ENCODE data around the gene ABCA12.

ABCA12 gene

DNA sequence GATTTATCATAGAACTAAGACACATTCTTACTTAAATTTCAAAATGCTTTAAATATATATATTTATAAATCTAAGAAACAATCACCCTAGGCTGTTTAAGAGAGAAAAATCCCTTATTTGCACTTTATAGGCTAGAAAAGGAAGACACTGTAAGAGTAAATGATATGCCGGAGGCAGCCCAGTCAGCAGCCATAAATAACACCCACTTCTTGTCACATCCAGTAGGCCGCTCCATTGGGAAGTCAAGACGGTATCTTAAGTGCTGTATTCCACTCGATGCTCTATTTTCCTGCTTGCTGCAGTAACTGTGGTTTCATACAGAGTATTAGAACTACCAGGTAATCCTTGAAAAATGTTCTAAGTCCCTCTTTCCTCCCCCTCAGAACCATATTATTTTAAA, 57.9 kb downstream of the ABCA12 start:
- TF ChIP-seq, protein P1, sequence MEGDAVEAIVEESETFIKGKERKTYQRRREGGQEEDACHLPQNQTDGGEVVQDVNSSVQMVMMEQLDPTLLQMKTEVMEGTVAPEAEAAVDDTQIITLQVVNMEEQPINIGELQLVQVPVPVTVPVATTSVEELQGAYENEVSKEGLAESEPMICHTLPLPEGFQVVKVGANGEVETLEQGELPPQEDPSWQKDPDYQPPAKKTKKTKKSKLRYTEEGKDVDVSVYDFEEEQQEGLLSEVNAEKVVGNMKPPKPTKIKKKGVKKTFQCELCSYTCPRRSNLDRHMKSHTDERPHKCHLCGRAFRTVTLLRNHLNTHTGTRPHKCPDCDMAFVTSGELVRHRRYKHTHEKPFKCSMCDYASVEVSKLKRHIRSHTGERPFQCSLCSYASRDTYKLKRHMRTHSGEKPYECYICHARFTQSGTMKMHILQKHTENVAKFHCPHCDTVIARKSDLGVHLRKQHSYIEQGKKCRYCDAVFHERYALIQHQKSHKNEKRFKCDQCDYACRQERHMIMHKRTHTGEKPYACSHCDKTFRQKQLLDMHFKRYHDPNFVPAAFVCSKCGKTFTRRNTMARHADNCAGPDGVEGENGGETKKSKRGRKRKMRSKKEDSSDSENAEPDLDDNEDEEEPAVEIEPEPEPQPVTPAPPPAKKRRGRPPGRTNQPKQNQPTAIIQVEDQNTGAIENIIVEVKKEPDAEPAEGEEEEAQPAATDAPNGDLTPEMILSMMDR (IDR thresholded peaks at IDR 0.05; ENCODE audit: insufficient read depth, low read length, missing control alignments), result no peak
- ChIA-PET POLR2A (no interaction called here), CTCF (no interaction called here)
- DNase-seq (ENCODE audit: low read depth, low spot score), result no peak
- no peak overlapping the region for H3K4me3 ChIP-seq (ENCODE audit: low read depth, low read length)

DNA sequence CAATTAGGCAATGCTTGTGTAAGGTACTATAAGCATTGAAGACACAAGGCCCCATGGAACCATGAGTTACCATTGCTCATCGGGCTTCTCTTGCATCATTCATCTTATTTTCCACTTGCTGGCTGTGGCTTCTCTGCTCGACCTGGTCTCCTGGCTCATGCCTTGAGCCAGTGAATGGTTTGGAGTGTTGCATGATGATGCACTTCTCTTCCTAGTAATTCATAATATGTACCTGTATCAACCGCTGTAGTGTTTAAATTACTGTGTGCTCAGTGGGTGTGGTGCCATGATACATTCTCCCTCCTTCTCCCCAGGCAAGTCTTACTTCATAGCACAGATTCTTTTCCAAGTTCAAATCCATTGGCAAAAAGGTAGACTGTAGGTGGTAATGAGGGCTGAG, 66.8 kb downstream of the ABCA12 start:
- no peak for DNase-seq (ENCODE audit: low read depth, low spot score)
- POLR2A ChIA-PET, result no interaction called here
- H3K4me3 ChIP-seq (ENCODE audit: low read depth, low read length), result no peak overlapping the region
- TF ChIP-seq, protein P1 (IDR thresholded peaks at IDR 0.05; ENCODE audit: insufficient read depth, low read length, missing control alignments), result no peak
- CTCF ChIA-PET, result no interaction called here

DNA sequence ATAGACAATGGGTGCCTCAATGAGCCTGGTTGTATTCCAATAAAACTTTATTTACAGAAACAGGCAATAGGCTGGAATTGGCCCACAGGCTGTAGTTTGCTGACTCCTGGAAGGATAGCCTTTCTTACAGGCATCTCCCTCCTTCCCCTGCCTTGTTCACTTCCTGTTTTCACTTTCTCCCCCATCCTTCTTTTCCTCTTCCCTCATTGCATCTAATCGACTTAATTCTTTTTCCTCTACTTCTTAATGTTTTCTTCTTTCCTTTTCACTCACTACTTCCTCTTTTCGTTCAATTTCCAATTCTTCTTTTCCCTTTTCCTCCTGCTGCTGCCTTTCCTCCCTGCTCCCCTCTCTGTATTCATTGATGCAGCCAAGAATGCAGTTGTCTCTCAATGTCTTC, 70.0 kb downstream of the ABCA12 start:
- DNase-seq (ENCODE audit: low read depth, low spot score), result no peak
- ChIA-PET CTCF (no interaction called here), POLR2A (no interaction called here)
- TF ChIP-seq, protein P1 (IDR thresholded peaks at IDR 0.05; ENCODE audit: insufficient read depth, low read length, missing control alignments), result no peak
- no peak overlapping the region for H3K4me3 ChIP-seq (ENCODE audit: low read depth, low read length)

DNA sequence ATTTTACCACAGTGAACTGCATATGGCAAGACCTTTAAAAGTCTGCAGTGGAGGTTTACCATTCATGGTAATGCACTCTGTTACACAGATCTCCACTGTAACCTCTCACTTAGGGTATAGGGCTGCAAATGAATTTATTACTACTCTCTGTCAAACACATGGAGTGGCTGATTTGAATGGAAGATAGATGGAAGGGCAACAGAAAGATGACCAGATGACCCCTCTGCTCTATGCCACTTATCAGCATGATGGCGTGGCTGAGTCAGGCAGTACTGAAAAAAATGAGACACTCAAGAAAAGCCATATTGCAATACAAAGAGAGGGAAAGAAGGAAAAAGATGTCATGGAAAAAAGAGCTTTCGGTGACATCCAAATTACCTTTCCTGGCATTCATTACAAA, 72.3 kb downstream of the ABCA12 start:
- ChIA-PET POLR2A (no interaction called here), CTCF (no interaction called here)
- DNase-seq (ENCODE audit: low read depth, low spot score), result no peak
- TF ChIP-seq, protein P1 (IDR thresholded peaks at IDR 0.05; ENCODE audit: insufficient read depth, low read length, missing control alignments), result no peak
- H3K4me3 ChIP-seq (ENCODE audit: low read depth, low read length), result no peak overlapping the region

DNA sequence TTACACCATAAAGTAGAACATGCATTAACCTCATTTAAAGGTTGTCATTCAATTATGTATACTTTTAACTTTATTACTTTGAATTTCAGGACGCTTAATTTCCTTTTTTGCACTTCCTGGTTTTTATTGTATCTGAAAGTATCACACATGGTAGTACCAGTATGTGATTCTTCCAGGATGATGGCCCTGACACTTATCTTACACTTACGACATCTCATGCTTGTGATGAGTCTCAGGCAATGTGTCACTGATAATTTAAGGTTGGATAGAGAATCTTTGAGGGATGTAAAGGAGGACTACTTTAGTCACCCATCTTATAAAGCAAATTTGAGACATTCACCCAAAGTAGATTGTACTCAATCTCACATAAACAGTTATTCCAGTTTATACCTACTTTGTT, 74.9 kb downstream of the ABCA12 start:
- TF ChIP-seq, protein P1 (IDR thresholded peaks at IDR 0.05; ENCODE audit: insufficient read depth, low read length, missing control alignments), result no peak
- ChIA-PET CTCF (no interaction called here), POLR2A (no interaction called here)

DNA sequence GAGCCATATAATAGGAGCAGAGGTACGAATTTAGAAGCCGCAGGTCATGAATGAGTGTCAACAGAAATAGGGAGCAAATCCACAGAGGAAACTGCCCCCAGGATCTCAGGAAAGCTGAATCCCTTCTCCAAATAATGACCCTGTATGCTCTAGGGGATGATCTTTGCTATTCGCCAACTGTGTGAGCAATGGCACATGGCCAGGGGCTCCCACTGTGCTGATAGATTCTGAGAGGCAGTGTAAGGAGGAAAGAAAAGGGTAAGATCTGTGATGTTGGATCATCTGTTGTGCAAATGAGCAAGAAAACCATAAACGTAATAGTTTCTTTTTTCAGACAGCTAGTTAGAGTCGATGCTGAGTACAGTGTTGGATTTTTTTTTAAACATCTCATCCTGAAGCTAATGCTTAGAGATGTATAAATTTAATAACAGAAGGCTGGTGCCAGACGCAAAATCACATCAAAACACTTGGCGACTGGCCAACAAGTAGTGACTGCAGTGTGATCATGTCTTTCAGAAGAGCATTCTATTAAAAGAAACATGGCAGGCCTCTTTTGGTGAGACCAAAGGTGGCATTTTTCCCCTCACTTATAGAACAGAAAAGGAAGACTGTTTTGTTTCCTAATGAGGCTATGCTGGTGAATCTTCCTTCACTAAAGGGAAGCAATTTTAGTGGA, 77.4 kb downstream of the ABCA12 start:
- TF ChIP-seq, protein P1 (IDR thresholded peaks at IDR 0.05; ENCODE audit: insufficient read depth, low read length, missing control alignments), result no peak
- ChIA-PET CTCF (no interaction called here), POLR2A (no interaction called here)
- no peak overlapping the region for H3K4me3 ChIP-seq (ENCODE audit: low read depth, low read length)
- no peak for DNase-seq (ENCODE audit: low read depth, low spot score)

More for the DNA sequence above, 74.9 kb downstream of the ABCA12 start:
- no peak for DNase-seq (ENCODE audit: low read depth, low spot score)
- H3K4me3 ChIP-seq (ENCODE audit: low read depth, low read length), result no peak overlapping the region

All from AG04449 (cell line).